GM18499 (cell line): Measurements from ENCODE around the gene SHISAL1.
"Not testable (repeated sequence)": the region's sequence is repeated elsewhere in the genome, so short reads cannot be mapped to it uniquely, and the experiment has no call there.

Experiments used
- ATAC-seq: cut with Tn5 transposase; IDR thresholded peaks from one replicate; pipeline ENCODE4 v1.9.1; 2021; ENCODE audit warnings: moderate number of reproducible peaks; ENCODE audit not compliant: insufficient read depth, unreplicated experiment

The SHISAL1 gene

DNA sequence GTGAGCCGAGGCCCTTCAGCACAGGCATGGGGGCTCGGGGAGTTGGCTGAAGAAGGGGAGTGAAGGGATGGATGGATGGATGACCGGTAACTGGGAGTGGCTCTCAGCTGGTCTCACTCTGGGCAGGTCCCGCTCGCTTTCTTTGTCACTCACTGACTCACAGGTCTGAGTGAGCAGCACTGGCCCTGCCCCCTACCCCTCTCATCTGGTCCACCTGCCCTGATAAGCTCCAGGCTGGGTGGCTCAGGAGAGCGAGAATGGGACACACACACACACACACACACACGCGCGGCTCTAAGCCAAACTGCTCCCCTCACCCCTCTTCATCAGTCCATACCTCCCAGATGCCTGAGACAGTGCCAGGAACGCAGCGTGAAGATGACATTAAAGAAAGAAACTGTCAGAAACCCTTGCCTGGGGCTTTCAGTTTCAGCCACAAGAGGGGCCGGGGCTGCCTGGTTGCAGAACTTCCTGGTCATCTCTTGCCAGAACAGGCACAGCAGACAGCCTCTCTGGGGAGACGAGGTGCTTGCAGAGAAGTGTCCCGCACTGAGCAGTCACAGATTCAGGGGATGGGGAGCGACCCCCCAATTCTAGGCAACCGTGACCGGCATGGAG, 16.5 kb upstream of the SHISAL1 start:
- ATAC-seq, result no peak

- ATAC-seq, result no peak
These were observed 16.0 kb upstream of the SHISAL1 start for GRCh38 chr22:44328762-44329161.

GRCh38 chr22:44328326-44328725, 15.6 kb upstream of the SHISAL1 start:
- ATAC-seq, result no peak

DNA sequence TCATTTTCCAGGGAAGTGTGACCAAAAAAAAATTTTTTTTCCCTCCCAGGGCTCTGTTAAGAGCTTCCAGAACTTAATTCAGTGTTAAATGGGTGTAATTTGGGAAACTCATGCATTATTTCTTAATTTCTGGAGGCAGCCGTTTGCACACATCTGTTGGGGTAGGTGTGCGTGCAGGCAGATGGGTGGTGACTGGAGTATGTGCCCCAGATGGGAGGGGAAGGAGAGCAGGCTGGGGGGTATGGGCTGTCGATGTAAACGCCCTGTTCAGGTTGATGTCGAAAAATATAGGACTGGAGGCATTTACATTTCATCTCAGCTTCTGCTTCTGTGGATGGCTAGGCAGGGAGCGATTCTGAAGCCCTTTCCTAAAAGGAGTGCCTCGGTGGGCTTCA, 13.7 kb upstream of the SHISAL1 start:
- ATAC-seq, result no peak

DNA sequence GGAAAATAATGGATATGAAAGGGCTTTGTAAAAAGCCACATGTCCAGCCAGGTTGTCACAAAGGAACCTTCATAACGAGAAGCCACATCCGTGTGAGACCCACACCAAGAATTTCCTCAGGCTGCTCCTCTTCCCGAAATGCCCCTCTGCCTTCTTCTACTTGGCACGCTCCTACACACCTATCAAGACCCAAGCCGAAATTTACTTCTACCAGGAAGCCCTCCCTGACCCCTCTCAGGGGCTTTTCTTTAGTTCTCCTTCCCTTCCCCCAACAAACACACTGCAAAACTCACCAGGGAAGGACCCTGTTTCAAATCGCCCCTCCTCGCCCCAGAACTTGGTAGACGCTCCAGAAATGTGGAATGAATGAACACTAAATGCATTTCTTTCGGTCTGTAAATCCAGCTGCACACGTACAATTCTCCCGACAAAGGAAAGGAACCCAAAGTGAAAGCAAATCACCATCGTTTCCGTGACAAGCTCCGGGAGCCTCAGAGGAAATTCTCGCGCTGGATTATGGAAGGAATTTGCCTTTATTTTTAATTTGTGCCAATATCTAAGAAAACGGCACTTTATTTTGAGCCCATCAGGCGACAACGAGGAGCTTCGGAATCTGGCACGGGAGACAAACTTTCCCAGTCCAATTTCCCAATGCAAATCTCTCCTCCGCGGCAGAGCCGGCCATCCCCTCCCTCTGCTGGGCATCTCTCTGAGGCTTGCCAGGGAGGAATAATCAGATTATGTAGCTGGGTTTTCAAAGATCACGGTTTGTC, 13.2 kb upstream of the SHISAL1 start:
- ATAC-seq, result no peak

DNA sequence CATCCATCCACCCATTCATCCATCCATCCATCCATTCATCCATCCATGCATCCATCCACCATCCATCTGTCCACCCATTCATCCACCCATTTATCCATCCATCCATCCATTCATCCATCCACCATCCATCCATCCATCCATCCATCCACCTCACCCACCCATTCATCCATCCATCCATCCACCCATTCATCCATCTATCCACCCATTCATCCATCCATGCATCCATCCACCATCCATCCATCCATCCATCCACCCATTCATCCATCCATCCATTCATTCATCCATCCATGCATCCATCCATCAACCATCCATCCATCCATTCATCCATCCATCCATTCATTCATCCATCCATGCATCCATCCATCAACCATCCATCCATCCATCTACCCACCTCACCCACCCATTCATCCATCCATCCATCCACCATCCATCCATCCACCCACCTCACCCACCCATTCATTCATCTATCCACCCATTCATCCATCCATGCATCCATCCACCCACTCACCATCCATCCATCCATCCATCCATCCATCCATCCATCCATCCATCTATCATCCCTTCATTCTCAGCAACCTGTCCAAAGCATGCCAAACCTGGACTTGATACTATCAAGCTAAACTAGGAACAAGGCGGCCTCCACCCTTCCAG, 10.5 kb upstream of the SHISAL1 start:
- not testable (repeated sequence) for ATAC-seq

DNA sequence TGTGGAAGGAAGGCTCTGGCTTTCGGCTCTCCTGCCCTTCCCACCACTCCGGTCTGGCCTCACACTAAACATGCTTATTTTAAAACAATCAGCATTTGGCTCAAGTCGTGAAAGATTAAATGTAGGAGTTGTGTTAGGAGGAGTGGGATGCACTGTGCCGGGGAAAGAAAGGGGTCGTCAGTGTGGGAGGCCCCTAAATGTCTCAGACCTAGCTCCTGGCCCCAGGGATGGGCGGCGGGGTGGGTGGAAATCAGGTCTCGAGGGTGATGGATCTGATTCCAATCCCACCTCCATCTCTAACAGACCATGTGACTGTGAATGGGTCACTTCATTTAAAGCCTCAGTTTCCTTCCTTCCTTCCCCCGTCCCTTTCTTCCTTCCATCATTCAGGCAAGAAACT, 6.9 kb upstream of the SHISAL1 start:
- no peak for ATAC-seq

DNA sequence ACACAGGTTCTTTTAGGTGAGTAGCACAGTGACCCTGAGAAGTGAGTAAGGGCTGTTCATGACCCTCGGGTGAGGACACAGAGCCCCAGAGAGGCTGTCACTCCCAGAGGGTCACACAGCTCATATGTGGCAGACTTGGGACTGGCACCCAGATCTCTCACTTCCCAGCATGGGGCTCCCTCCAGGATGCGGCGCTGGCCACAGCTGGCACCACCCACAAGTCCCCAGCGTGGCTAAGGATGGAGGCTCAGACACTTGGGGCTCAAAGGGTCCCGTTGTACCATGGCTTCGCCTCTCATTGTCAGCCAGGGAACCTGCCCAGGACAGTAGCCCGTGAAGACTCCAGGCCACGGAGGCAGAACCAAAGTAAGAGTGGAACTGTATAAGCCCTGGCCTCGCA, 6.0 kb upstream of the SHISAL1 start:
- ATAC-seq, result no peak

DNA sequence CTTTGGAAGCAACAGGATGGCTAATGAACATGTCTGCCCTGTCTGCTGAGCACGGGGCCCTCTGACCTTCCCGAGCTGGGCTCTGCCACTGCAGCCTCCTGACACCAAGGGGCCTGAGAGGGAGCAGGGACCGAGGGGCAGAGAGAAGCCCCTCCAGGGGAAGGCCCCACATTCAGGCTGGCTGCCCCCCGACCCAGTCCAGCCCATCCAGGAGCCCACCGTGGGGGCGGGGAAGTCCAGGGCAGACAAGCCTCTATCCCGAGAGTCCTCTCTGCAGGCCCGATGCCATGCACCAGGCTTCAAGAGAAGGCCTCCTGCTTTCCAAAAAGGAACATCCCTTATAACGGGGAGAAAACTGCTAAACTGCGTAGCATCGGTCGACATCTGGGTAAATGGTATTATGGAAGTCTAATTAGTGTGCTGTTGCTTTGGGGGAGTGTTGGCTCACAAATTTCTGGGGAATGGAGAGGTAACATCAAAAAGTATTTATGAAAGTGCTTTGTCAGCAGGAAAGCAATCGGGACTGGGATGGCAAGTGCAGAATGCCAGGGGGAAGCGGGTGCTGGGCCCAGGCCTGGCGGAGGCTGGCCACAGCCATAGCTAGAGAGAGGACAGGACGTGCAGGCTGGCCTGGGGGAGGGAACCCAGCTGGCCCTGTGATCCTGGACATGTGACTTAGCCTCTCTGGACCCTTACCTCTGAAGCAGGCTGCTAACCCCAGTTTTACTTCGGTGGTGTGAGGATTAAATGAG, 5.3 kb upstream of the SHISAL1 start:
- no peak for ATAC-seq

DNA sequence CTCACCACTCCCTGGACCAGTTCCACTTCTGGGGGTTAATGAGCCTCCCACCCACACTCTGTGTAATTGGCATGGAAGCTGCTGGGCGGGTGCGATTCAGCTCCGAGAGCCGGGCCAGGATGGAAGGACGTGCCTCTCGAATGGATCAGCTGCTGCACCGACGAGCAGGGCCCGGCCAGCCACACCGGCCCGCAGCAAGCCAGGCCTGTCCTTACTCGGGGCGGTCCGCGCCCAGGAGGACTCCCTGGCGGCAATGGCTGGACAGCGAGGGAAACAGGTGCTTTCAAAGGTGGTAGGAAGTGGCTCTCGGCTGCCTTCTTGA, 4.3 kb upstream of the SHISAL1 start:
- no peak for ATAC-seq

- no peak for ATAC-seq
These were observed 3.8 kb upstream of the SHISAL1 start for GRCh38 chr22:44316393-44317122.

- no peak for ATAC-seq
These were observed 1.8 kb upstream of the SHISAL1 start for GRCh38 chr22:44314425-44315067.

GRCh38 chr22:44313385-44314006, 745 bp upstream of the SHISAL1 start:
- ATAC-seq, result no peak

GRCh38 chr22:44311855-44312170, 938 bp downstream of the SHISAL1 start:
- ATAC-seq, result no peak

- ATAC-seq, result no peak
These were observed 1.5 kb downstream of the SHISAL1 start for GRCh38 chr22:44311104-44311854.

GRCh38 chr22:44309647-44310046, 3.1 kb downstream of the SHISAL1 start:
- no peak for ATAC-seq

GRCh38 chr22:44309137-44309536, 3.6 kb downstream of the SHISAL1 start:
- ATAC-seq, result no peak

GRCh38 chr22:44307509-44308169, 5.1 kb downstream of the SHISAL1 start:
- ATAC-seq, result no peak
